GM12878 (cell line): ENCODE results near the gene PLXNB3. TPM values are rescaled to one million over a fixed set of nuclear protein-coding genes. Genes with fewer than 3 reads are reported as not detected.

Source experiments
- ATAC-seq: fragments of 200-7000 bp; cut with Tn5 transposase; 3 replicates; pipeline ENCODE4 v1.9.1; 2020; ENCODE audit warnings: mild to moderate bottlenecking, moderate library complexity
- BruUV-seq: library from RNA; stranded (reverse); fragments of 400-500 nt; replicated peaks from 2 replicates; lab custom pipeline; 2021; lab: Mats Ljungman, UMichigan
- CTCF ChIA-PET: fragments of 300-600 bp; sonication (Branson Sonifier 250); formaldehyde crosslinking; extraction: SDS; loops from one replicate; lab custom pipeline; 2021; ENCODE audit warnings: inconsistent platforms; lab: Yijun Ruan, JAX
- POLR2A ChIA-PET: fragments of 350-600 bp; formaldehyde crosslinking; extraction: SDS; loops from one replicate; lab custom pipeline; 2021; ENCODE audit warnings: inconsistent platforms; lab: Charles Lee
- RAD21 ChIA-PET: fragments of 300-600 bp; sonication (Branson Sonifier 250); formaldehyde crosslinking; loops from one replicate; lab custom pipeline; 2023; ENCODE audit warnings: antibody characterized with exemption; ENCODE audit not compliant: unreplicated experiment; lab: Charles Lee
- SMC1A ChIA-PET: fragments of 300-600 bp; sonication (Branson Sonifier 250); formaldehyde crosslinking; loops from one replicate; lab custom pipeline; 2023; ENCODE audit not compliant: unreplicated experiment, uncharacterized antibody; lab: Charles Lee
- DNase-seq: peaks from one replicate; pipeline ENCODE4 v3.0.0-alpha.2; 2011; ENCODE audit warnings: low read depth, low spot score
- FAIRE-seq: peaks from 3 replicates; lab custom pipeline; 2011; peaks lifted over from hg19 to GRCh38; lab: Jason Lieb, UNC
- H2AFZ ChIP-seq: 2 replicates; pipeline ENCODE4 v1.6.0; 2011; ENCODE audit warnings: low read depth, low read length, control low read depth; ENCODE audit not compliant: control insufficient read depth
- H3K27ac ChIP-seq: 2 replicates; pipeline ENCODE4 v1.5.1; 2011; ENCODE audit warnings: control low read depth; ENCODE audit not compliant: control insufficient read depth, insufficient read depth
- H3K27me3 ChIP-seq, 2 experiments: replicated peaks in 1 of 2; 2 replicates each; pipeline versions ENCODE4 v1.6.0 to v1.6.1; 2011; ENCODE audit warnings: low read length in 1 of 2; ENCODE audit not compliant: control insufficient read depth in 2 of 2, insufficient read depth in 2 of 2
- H3K36me3 ChIP-seq, 2 experiments: 2 replicates each; pipeline ENCODE4 v1.5.1; 2011; ENCODE audit warnings: low read length in 1 of 2; ENCODE audit not compliant: control insufficient read depth in 2 of 2, insufficient read depth in 2 of 2
- H3K4me1 ChIP-seq: 2 replicates; pipeline ENCODE4 v1.6.1; 2011; ENCODE audit warnings: mild to moderate bottlenecking, low read length, moderate library complexity, mixed read lengths; ENCODE audit not compliant: control insufficient read depth, insufficient read depth
- H3K4me2 ChIP-seq: 2 replicates; pipeline ENCODE4 v1.6.0; 2011; ENCODE audit warnings: control low read depth; ENCODE audit not compliant: control insufficient read depth, insufficient read depth
- H3K4me3 ChIP-seq: fragments of 200-600 bp; sonication (generic); 2 replicates; pipeline ENCODE4 v1.5.1; 2016
- H3K79me2 ChIP-seq: 2 replicates; pipeline ENCODE4 v1.6.0; 2011; ENCODE audit warnings: low read length; ENCODE audit not compliant: control insufficient read depth, insufficient read depth
- H3K9ac ChIP-seq: 2 replicates; pipeline ENCODE4 v1.8.0; 2011; ENCODE audit warnings: low read length, control low read depth, mixed read lengths; ENCODE audit not compliant: control insufficient read depth, insufficient read depth
- H3K9me3 ChIP-seq: replicated peaks from 3 replicates; pipeline ENCODE4 v1.5.1; 2011; ENCODE audit warnings: mild to moderate bottlenecking, low read length; ENCODE audit not compliant: control insufficient read depth, insufficient read depth
- H4K20me1 ChIP-seq: 2 replicates; pipeline ENCODE4 v1.6.0; 2011; ENCODE audit not compliant: control insufficient read depth, insufficient read depth
- ATF7 ChIP-seq: fragments of 450-650 bp; IDR thresholded peaks from 2 replicates; pipeline ENCODE4 v1.6.1; 2016; ENCODE audit warnings: low read depth, mild to moderate bottlenecking
- BMI1 ChIP-seq: fragments of 450-650 bp; IDR thresholded peaks from 2 replicates; pipeline ENCODE4 v1.6.1; 2016; ENCODE audit warnings: mild to moderate bottlenecking, moderate library complexity, borderline replicate concordance
- JUNB ChIP-seq: IDR thresholded peaks from 2 replicates; pipeline ENCODE4 v1.6.1; 2016; ENCODE audit warnings: antibody characterized with exemption, mild to moderate bottlenecking
- JUND ChIP-seq: IDR thresholded peaks from 2 replicates; pipeline ENCODE4 v1.6.1; 2012; ENCODE audit warnings: low read depth, mild to moderate bottlenecking, low read length, improper control_type of control experiment, moderate library complexity
- MEF2B ChIP-seq: fragments of 450-650 bp; IDR thresholded peaks from 2 replicates; pipeline ENCODE4 v1.6.1; 2018; ENCODE audit warnings: mild to moderate bottlenecking, moderate library complexity; ENCODE audit not compliant: partially characterized antibody, poor library complexity, severe bottlenecking
- MXI1 ChIP-seq: fragments of 150-350 bp; IDR thresholded peaks from 2 replicates; pipeline ENCODE4 v1.6.1; 2011; ENCODE audit warnings: low read depth, mild to moderate bottlenecking, inconsistent platforms, low read length, improper control_type of control experiment
- NFXL1 ChIP-seq: fragments of 450-650 bp; IDR thresholded peaks from 2 replicates; pipeline ENCODE4 v1.6.1; 2017; ENCODE audit warnings: antibody characterized with exemption, mild to moderate bottlenecking, borderline replicate concordance
- PML ChIP-seq: IDR thresholded peaks from 2 replicates; pipeline ENCODE4 v1.6.1; 2012; ENCODE audit warnings: low read length, inconsistent platforms
- POLR2AphosphoS5 ChIP-seq: IDR thresholded peaks from 2 replicates; pipeline ENCODE4 v1.6.1; 2011; ENCODE audit warnings: mild to moderate bottlenecking, low read length, inconsistent platforms
- TCF3 ChIP-seq: IDR thresholded peaks from 2 replicates; pipeline ENCODE4 v1.6.1; 2012; ENCODE audit warnings: low read depth, mild to moderate bottlenecking, low read length, borderline replicate concordance; ENCODE audit not compliant: insufficient read depth
- ZBED1 ChIP-seq: IDR thresholded peaks from 2 replicates; pipeline ENCODE4 v1.6.1; 2016; ENCODE audit warnings: borderline replicate concordance
- ZNF217 ChIP-seq: fragments of 450-650 bp; IDR thresholded peaks from 2 replicates; pipeline ENCODE4 v1.6.1; 2017; ENCODE audit warnings: antibody characterized with exemption, mild to moderate bottlenecking
- ZSCAN29 ChIP-seq: fragments of 450-650 bp; IDR thresholded peaks from 2 replicates; pipeline ENCODE4 v1.6.1; 2017; ENCODE audit warnings: mild to moderate bottlenecking, moderate library complexity
- WGBS: methylation state at CpG from one replicate; pipeline ENCODE4 v1.1.6; 2016; ENCODE audit warnings: low lambda C conversion rate; ENCODE audit not compliant: insufficient replicate concordance, insufficient coverage; ENCODE audit errors: missing lambda C conversion rate; 5-methylcytosine and 5-hydroxymethylcytosine counted together
- in situ Hi-C: fragments of 300-500 bp; cut with MboI; formaldehyde crosslinking; loops from 9 replicates; pipeline ENCODE4 v1.14.3; 2018; ENCODE audit warnings: mixed read lengths
- intact Hi-C: fragments of 100-400 bp; cut with micrococcal nuclease; formaldehyde crosslinking; loops from one replicate; pipeline ENCODE4 v1.14.2; 2022; ENCODE audit not compliant: unreplicated experiment
- polyA plus RNA-seq, 11 experiments: library from polyadenylated mRNA; depleted of rRNA in 4 of 11; unstranded in 6 of 11; stranded (reverse) in 5 of 11; fragments of >200 nt; fragmentation: Nextera tagmentation in 4 of 11; fragmentation: Illumina TruSeq in 1 of 11; extraction: Ambion mirVana in 4 of 11; extraction: Trizol in 1 of 11; gene quantifications; 1 replicate in 1 of 11; 2 replicates in 10 of 11; pipeline versions ENCODE4 v1.2.1 to v1.2.3, GENCODE V29; 2011 to 2016; ENCODE audit warnings: inconsistent platforms in 2 of 11, missing spikeins in 2 of 11, low read depth in 1 of 11
- total RNA-seq, 4 experiments: library from RNA; depleted of rRNA in 3 of 4; stranded (reverse); fragments of >200 nt in 3 of 4; fragmentation: Illumina TruSeq in 1 of 4; extraction: Trizol in 1 of 4; gene quantifications; 2 replicates each; pipeline versions ENCODE4 v1.2.1 to v1.2.3, GENCODE V29; 2013 to 2021

Gene PLXNB3
- total and polyA plus RNA-seq, 10 of the 15 experiments (the other 5 are each of a cell fraction or from before 2014, with no cell fraction given): 0.06 to 0.68 (median 0.19) TPM; not detected in 4

GRCh38 chrX:153786669-153787068, 22.6 kb downstream of the PLXNB3 start (continued):
- no peak for TF ChIP-seq MXI1
- no peak for TF ChIP-seq ZNF217
- no peak for TF ChIP-seq ATF7
- no peak for TF ChIP-seq PML
- TF ChIP-seq JUNB: no peak
- no peak for TF ChIP-seq ZSCAN29

- Histone ChIP-seq H3K27me3 (no peaks in the 10 kb centered on the region), H3K27ac (no peak overlapping the region), H3K4me2 (no peak overlapping the region), H3K9ac (no peak overlapping the region), H4K20me1 (no peaks in the 10 kb centered on the region), H2AFZ (no peak overlapping the region), H3K4me1 (no peaks in the 10 kb centered on the region), H3K4me3 (no peak overlapping the region), H3K79me2 (peaks cover 28% of the 10 kb centered on the region), H3K9me3 (no peaks in the 10 kb centered on the region; the same call in 2 of the 3 replicates), H3K36me3 (peaks cover 3% of the 10 kb centered on the region in 2 experiments; a peak in 3 of 4 replicates)
- in situ Hi-C loops: loop anchor here (10.0 kb wide), 1 partner anchor 55 kb away; no protein-coding TSS in a partner anchor
- POLR2A ChIA-PET: no interaction called here
- SMC1A ChIA-PET: no interaction called here
- RAD21 ChIA-PET: no interaction called here
- ATAC-seq: no peak
- FAIRE-seq: no peak
- no peak for DNase-seq
- WGBS: 78% methylated on average over 8 of the region's 12 CpGs
- intact Hi-C loops: no loop called here
- CTCF ChIA-PET: interaction anchor here (0.7 kb wide), 1 partner anchor 137 kb away, joined by 3 read pairs; no protein-coding TSS in a partner anchor
- TF ChIP-seq JUND (no peak), NFXL1 (no peak), TCF3 (no peak), MEF2B (no peak), BMI1 (no peak), ZBED1 (no peak), POLR2AphosphoS5 (no peak)
- BruUV-seq: no TSS peak
Measured at GRCh38 chrX:153789654-153790053, 25.6 kb downstream of the PLXNB3 start.
